A549 treated with dexamethasone at 1 μM for 4 hours (cell line): ENCODE measurements around the gene CAPZA2. TPM values are rescaled to one million over a fixed set of nuclear protein-coding genes. Genes with fewer than 3 reads are reported as not detected.

Source experiments
- total RNA-seq: library from RNA; stranded (reverse); fragments of 200-300 nt; extraction: Qiagen RNA extraction; gene quantifications from 5 replicates; pipeline ENCODE4 v1.2.3, GENCODE V29; 2022

Gene CAPZA2
- 119 to 177 TPM (median 132 TPM) in 5 replicates for total RNA-seq

DNA sequence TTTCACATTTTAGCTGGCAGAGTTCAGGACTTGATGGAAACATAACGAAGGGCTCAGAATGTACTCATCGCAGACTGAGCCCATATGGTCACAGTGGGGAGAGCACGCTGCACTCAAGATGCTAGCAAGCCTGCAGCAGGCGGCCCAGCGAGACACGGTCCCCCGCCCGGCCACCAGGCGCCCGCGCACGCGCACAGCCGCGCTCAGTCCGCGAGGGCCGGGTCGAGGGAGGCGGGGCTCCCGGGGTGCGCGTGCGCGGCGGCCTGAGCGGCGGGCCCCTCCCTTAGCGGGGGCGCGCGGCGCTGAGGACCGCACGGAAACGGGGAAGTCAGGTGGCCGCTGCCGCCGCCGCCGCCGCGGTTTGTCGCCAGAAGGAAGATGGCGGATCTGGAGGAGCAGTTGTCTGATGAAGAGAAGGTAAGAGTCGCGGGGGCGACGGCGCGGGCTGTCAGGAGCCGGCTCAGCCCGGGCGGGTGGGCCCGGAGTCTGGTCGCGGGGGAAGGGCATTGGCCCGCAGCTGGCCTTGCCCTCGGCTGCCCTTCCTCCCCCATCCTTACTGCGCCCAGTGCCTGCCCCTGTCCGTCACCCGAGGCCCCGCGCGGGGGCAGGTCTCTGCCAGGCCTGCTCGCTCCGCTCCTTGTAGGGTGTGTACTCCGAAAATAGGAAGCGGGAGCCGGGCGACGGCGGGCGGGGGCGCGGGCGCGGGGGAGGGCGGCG, at the start of gene CAPZA2:
Gene CAPZA2 (plus strand): TSS at position 354 of the 717 bp plus-strand sequence. CDS start 25 bp downstream, at position 379.

DNA sequence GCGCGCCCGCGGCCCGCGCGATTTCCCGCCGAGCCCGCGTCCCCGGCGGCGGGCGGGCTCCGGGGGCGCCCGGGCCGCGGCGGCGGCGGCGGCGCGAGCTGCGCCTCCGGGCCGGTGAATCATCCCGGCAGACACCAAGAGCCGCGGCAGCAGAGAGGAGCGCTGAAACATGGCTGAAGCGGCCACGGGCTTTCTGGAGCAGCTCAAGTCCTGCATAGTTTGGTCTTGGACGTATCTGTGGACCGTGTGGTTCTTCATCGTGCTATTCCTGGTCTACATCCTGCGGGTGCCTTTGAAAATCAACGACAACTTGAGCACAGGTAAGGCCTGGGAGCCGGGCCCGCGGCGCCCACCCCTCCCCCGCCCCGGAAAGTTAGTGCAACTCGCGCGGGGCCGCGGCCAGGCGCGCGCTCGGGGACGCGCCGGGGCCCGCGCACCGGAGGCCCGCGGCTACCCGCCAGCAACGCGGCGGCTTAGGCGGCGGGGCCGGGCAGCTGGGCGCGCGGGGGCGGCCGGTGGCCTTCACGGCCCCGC, 91.1 kb downstream of the CAPZA2 start, which contains the start of gene ST7:
Gene ST7 (plus strand): TSS at position 130 of the 534 bp plus-strand sequence. CDS start 40 bp downstream, at position 170.

Other genes with a start within 250 kb of the CAPZA2 start
- gene MET, start 190.4 kb upstream of the CAPZA2 start, total RNA-seq: 68.4 to 99.2 TPM (median 83.8 TPM) in 5 replicates
- 22.9 to 24.7 TPM (median 23.4 TPM) in 5 replicates for gene ST7, start 90.9 kb downstream of the CAPZA2 start, total RNA-seq